IMR-90 (cell line): Measurements from ENCODE around the gene IL2RA.

Source experiments
- CEBPB ChIP-seq: IDR thresholded peaks from 2 replicates; pipeline ENCODE4 v1.6.1; 2012; ENCODE audit warnings: low read depth, low read length, improper control_type of control experiment
- CTCF ChIP-seq: conservative IDR thresholded peaks from 2 replicates; pipeline ENCODE4 v1.5.1; 2012; ENCODE audit warnings: mild to moderate bottlenecking, low read depth, low read length, improper control_type of control experiment
- FOS ChIP-seq: fragments of 150-350 bp; IDR thresholded peaks from 2 replicates; pipeline ENCODE4 v1.6.1; 2016; ENCODE audit warnings: low read depth, low read length
- RAD21 ChIP-seq: IDR thresholded peaks from 2 replicates; pipeline ENCODE4 v1.6.1; 2012; ENCODE audit warnings: low read length, improper control_type of control experiment
- RCOR1 ChIP-seq: IDR thresholded peaks from 2 replicates; pipeline ENCODE4 v1.6.1; 2012; ENCODE audit warnings: mild to moderate bottlenecking, low read length, improper control_type of control experiment; ENCODE audit not compliant: insufficient replicate concordance
- RFX5 ChIP-seq: IDR thresholded peaks from 2 replicates; pipeline ENCODE4 v1.8.0; 2012; ENCODE audit warnings: low read depth, mild to moderate bottlenecking, low read length, moderate library complexity
- SMC3 ChIP-seq: fragments of 150-350 bp; IDR thresholded peaks from 2 replicates; pipeline ENCODE4 v1.6.1; 2016; ENCODE audit warnings: low read depth, mild to moderate bottlenecking, antibody characterized with exemption, low read length, moderate library complexity
- USF2 ChIP-seq: fragments of 150-350 bp; IDR thresholded peaks from 2 replicates; pipeline ENCODE4 v1.6.1; 2017; ENCODE audit warnings: mild to moderate bottlenecking, antibody characterized with exemption, low read length, low read depth

- TF ChIP-seq SMC3: no peak
- no peak for TF ChIP-seq CTCF
- no peak for TF ChIP-seq RAD21
- TF ChIP-seq RCOR1: no peak
- no peak for TF ChIP-seq CEBPB
- no peak for TF ChIP-seq FOS
- TF ChIP-seq RFX5: no peak
- TF ChIP-seq USF2: no peak
These were observed 7.1 kb upstream of the IL2RA start for GRCh38 chr10:6069081-6069931.
